AG04450 (cell line): Measurements from ENCODE around the gene CSTF1. TPM values are rescaled to one million over a fixed set of nuclear protein-coding genes. Genes with fewer than 3 reads are reported as not detected.

Experiments
- CTCF ChIA-PET: fragments of 300-600, 350-600 bp; formaldehyde crosslinking; extraction: SDS; loops from one replicate; lab custom pipeline; 2022; ENCODE audit warnings: antibody characterized with exemption, inconsistent platforms; lab: Charles Lee
- POLR2A ChIA-PET: fragments of 350-600 bp; formaldehyde crosslinking; extraction: SDS; loops from one replicate; lab custom pipeline; 2021; ENCODE audit warnings: antibody characterized with exemption, inconsistent platforms; lab: Yijun Ruan, JAX
- DNase-seq: peaks from one replicate; pipeline ENCODE4 v3.0.0-alpha.2; 2011; ENCODE audit warnings: low read depth, low spot score
- H3K27ac ChIP-seq: one replicate; pipeline ENCODE4 v1.5.1; 2012; ENCODE audit warnings: low read depth, low read length, control low read depth
- H3K27me3 ChIP-seq: one replicate; pipeline ENCODE4 v1.6.0; 2012; ENCODE audit warnings: low read length; ENCODE audit not compliant: control insufficient read depth, insufficient read depth
- H3K4me3 ChIP-seq: 2 replicates; pipeline ENCODE4 v1.5.1; 2011; ENCODE audit warnings: mild to moderate bottlenecking, low read depth, low read length, control low read depth
- H3K9me3 ChIP-seq: 2 replicates; pipeline ENCODE4 v1.5.1; 2012; ENCODE audit warnings: low read length; ENCODE audit not compliant: control insufficient read depth, insufficient read depth
- polyA plus RNA-seq: library from polyadenylated mRNA; depleted of rRNA; stranded (reverse); fragments of >200 nt; gene quantifications from 2 replicates; pipeline ENCODE4 v1.2.3, GENCODE V29; 2011
- TF ChIP-seq, protein P1 (sequence below): IDR thresholded peaks from 2 replicates; pipeline ENCODE4 v1.5.1; 2011; ENCODE audit warnings: low read depth, low read length, control low read depth, inconsistent platforms

CSTF1 gene
- polyA plus RNA-seq, 1 experiment, result 74.4 TPM

DNA sequence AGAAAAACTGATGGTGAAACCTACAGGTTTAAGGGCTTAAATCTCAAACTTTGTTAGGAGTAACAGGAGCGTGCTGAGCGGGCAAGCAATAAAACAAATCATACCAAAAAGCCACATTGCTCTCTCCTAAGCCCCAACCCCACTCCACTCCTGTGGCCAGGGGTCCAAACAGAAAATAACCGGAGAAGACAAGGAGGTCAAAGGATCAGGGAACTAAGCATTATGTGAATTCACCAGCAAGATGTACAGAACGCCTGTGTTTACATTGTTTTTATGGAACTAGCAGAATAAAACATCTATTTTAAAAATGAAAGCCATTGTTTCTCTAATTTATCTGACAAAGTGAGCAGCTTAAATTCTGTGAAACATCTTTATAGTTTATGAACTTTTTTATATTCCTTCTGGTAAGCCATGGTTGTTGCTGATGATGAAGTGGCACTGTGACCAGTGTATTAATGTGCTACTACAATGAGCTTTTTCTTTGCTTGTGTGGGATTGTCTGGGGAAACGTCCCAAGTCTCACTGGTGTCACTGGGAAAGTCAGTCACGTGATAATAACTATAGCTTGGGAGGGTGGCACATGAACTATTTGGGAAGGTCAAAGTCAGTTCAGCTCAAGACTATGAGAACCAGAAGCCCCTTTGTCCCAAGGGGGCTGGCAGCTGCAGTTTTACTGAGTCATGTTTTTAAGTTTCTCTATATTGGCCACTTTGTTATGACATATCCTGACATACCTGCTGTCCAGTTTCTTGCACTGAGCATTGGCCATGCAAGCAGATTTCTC, 23.9 kb upstream of the CSTF1 start:
- Histone ChIP-seq H3K4me3 (no peak overlapping the region), H3K27ac (no peak overlapping the region), H3K9me3 (no peaks in the 10 kb centered on the region), H3K27me3 (no peaks in the 10 kb centered on the region)
- CTCF ChIA-PET, result interaction anchor here (0.9 kb wide), 1 partner anchor 25 kb away, joined by 4 read pairs; no protein-coding TSS in a partner anchor
- TF ChIP-seq, protein P1, sequence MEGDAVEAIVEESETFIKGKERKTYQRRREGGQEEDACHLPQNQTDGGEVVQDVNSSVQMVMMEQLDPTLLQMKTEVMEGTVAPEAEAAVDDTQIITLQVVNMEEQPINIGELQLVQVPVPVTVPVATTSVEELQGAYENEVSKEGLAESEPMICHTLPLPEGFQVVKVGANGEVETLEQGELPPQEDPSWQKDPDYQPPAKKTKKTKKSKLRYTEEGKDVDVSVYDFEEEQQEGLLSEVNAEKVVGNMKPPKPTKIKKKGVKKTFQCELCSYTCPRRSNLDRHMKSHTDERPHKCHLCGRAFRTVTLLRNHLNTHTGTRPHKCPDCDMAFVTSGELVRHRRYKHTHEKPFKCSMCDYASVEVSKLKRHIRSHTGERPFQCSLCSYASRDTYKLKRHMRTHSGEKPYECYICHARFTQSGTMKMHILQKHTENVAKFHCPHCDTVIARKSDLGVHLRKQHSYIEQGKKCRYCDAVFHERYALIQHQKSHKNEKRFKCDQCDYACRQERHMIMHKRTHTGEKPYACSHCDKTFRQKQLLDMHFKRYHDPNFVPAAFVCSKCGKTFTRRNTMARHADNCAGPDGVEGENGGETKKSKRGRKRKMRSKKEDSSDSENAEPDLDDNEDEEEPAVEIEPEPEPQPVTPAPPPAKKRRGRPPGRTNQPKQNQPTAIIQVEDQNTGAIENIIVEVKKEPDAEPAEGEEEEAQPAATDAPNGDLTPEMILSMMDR, result no peak
- POLR2A ChIA-PET, result no interaction called here
- no peak for DNase-seq

DNA sequence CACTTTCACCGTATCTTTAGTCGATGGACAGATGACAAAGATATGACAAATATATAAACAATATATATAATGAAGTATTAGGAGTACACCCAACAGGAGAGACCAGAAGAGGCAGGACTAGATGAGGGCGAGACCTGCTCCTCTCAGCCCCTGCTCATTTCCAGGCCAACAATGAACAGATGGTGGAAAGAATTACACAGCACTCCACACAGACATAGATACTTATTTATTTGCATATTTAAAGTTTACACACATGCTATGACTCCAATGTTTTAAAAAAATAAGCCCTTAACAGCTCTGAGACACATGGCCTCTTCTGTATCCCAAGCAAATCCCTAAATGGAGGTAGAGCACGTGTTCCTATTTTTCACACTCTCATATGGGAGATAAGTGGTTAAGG, 23.3 kb upstream of the CSTF1 start:
- Histone ChIP-seq H3K4me3 (no peak overlapping the region), H3K27ac (peak overlapping the region; percentile 21), H3K9me3 (no peaks in the 10 kb centered on the region), H3K27me3 (no peaks in the 10 kb centered on the region)
- TF ChIP-seq, protein P1, result no peak
- DNase-seq, result no peak
- POLR2A ChIA-PET, result no interaction called here
- CTCF ChIA-PET, result interaction anchor here (0.9 kb wide), 1 partner anchor 26 kb away, joined by 4 read pairs; no protein-coding TSS in a partner anchor

DNA sequence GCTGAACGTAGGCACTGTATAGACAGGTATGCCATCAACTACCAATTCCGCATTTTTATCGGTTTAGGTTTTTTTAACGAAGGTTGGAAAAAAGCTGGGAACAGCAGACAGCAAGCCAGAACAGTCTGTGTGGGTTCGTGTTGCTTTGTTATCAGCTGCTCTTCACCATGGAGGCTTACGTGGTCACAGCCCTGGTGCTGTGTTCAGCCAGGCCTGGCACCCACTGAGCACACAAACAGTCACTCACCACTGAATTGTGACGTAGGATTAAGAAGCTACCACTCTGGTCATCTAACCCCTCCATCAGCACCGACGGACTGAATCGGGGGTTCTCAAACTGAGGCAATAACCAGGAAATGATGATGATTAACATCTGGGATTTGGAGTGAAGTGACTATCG, 20.5 kb upstream of the CSTF1 start:
- no peak overlapping the region for H3K27ac ChIP-seq
- H3K4me3 ChIP-seq, result no peak overlapping the region
- H3K9me3 ChIP-seq, result no peaks in the 10 kb centered on the region
- TF ChIP-seq, protein P1, result no peak
- ChIA-PET CTCF (interaction anchor here (0.9 kb wide), 1 partner anchor 1011 kb away, joined by 3 read pairs; no protein-coding TSS in a partner anchor), POLR2A (no interaction called here)
- DNase-seq, result no peak
- H3K27me3 ChIP-seq, result no peaks in the 10 kb centered on the region

DNA sequence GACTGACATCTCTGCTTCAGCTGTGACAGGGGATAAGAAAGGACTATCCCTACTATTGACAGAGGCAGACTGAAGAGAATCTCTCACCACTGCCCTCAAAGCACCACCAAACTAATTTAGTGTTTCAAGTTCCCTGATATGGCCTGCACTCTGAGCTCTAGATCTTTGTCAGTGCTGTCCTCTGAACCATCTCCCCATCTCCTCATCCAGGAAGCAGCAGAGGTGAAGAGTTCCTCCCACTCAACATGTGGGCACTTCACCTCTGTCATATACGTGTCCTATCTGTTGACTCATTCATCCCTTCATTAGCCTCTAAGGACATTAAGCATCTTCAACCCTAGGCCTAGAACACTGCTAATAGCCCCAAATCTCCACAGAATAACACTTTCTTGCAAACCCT, 19.6 kb upstream of the CSTF1 start:
- ChIA-PET POLR2A (no interaction called here), CTCF (interaction anchor here (0.7 to 1.1 kb wide), 3 partner anchors 10 to 1010 kb away, joined by 3 to 7 read pairs (median 3); no protein-coding TSS in a partner anchor)
- TF ChIP-seq, protein P1, result no peak
- H3K4me3 ChIP-seq, result no peak overlapping the region
- no peak overlapping the region for H3K27ac ChIP-seq
- no peak for DNase-seq
- H3K27me3 ChIP-seq, result no peaks in the 10 kb centered on the region
- H3K9me3 ChIP-seq, result no peaks in the 10 kb centered on the region

DNA sequence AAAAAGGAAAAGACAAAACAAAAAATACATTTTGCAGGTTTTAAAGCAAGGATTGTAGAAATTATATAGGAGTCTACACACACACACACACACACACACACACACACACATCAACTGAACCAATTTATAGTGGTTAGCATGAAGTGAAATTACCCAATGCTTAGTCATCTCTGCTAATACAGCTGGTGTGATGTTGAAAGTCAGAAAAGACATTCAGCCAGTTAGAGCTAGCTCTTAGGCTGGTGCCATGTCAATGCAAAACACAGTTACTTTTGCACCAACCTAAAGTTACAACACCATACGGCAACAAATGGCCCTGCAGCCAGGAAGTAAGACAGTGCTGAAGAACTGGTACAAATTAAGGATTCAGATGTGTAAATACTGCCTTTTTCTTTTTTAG, 18.5 kb upstream of the CSTF1 start:
- POLR2A ChIA-PET, result interaction anchor here (0.6 to 1.4 kb wide), 6 partner anchors 15 to 187 kb away, joined by 3 to 9 read pairs (median 4); partner anchors contain the start of genes AURKA, CSTF1 and FAM210B
- TF ChIP-seq, protein P1, result no peak
- no peaks in the 10 kb centered on the region for H3K27me3 ChIP-seq
- DNase-seq, result peak; percentile 90
- no peak overlapping the region for H3K27ac ChIP-seq
- no peak overlapping the region for H3K4me3 ChIP-seq
- H3K9me3 ChIP-seq, result no peaks in the 10 kb centered on the region
- CTCF ChIA-PET, result interaction anchor here (1.0 kb wide), 1 partner anchor 11 kb away, joined by 3 read pairs; no protein-coding TSS in a partner anchor
